Measurements from ENCODE around the gene GNLY. TPM values are rescaled to one million over a fixed set of nuclear protein-coding genes. Genes with fewer than 3 reads are reported as not detected.

The GNLY gene
- total RNA-seq, 1 donor from 2014 or later = not detected

GRCh38 chr2:85714841-85715240 lies 20.7 kb downstream of the GNLY start:
- no peak overlapping the region for H3K27ac Mint-ChIP-seq (ENCODE audit: unreplicated experiment)

DNA sequence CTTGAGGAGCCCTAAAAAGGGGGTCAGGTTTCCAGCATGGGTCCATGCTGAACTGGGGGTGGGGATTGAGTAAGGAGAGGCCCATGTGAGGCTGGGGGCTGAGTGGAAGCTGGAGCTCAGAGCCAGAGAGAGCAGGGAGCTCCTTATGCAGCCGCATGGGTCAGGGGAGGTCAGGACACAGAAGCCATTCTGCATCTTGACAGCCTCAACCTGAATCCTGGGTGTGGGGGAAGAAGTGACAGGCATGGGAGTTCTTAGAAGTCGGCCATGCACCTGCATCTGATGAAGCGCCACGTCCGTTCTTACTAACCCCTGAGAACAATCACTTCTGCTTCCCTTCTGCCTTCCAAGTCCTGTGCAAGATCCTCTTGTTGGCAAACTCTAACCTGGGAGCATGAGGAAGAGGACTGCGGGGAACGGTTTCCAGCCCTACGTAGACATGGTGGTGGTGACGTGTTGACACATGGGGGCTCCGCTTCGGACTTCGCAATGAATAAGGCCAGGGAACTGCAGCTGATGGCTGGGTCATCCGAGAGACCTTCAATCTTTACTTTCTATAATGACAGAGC lies 22.3 kb downstream of the GNLY start:
- DNase-seq (ENCODE audit: low read depth) (no peak), FAIRE-seq (no peak)
- no peak overlapping the region for H3K4me3 ChIP-seq (ENCODE audit: insufficient read depth, low read depth, low read length)
- Mint-ChIP-seq H3K4me3 (ENCODE audit: unreplicated experiment) (no peak overlapping the region), H3K27ac (ENCODE audit: unreplicated experiment) (no peak overlapping the region), H3K4me1 (ENCODE audit: low read depth, unreplicated experiment) (no peaks in the 10 kb centered on the region), H3K27me3 (ENCODE audit: low read depth, unreplicated experiment) (peaks cover 51% of the 10 kb centered on the region), H3K36me3 (ENCODE audit: low read depth, unreplicated experiment) (peaks cover 5% of the 10 kb centered on the region), H3K9me3 (ENCODE audit: unreplicated experiment) (peaks cover 9% of the 10 kb centered on the region)
- no peak for TF ChIP-seq CTCF (IDR thresholded peaks at IDR 0.05; ENCODE audit: insufficient read depth, low read depth, low read length)
- TF ChIP-seq EZH2 (IDR thresholded peaks at IDR 0.05; ENCODE audit: insufficient read depth, low read length) = no peak
- no peaks in the 10 kb centered on the region for H4K20me1 ChIP-seq (ENCODE audit: insufficient read depth, low read length)
- H3K36me3 ChIP-seq (ENCODE audit: insufficient read depth, low read length) = no peaks in the 10 kb centered on the region
- H3K4me2 ChIP-seq (ENCODE audit: low read length) = no peak overlapping the region
- no peak overlapping the region for H3K9ac ChIP-seq (ENCODE audit: low read length)
- H2AFZ ChIP-seq (ENCODE audit: low read depth, low read length) = no peak overlapping the region
- peaks cover 8% of the 10 kb centered on the region for H3K27me3 ChIP-seq (ENCODE audit: insufficient read depth, low read length)
- H3K79me2 ChIP-seq (ENCODE audit: insufficient read depth, low read length) = no peaks in the 10 kb centered on the region
- no peaks in the 10 kb centered on the region for H3K9me3 ChIP-seq (ENCODE audit: insufficient read depth, low read depth, low read length)
- no peak overlapping the region for H3K27ac ChIP-seq (ENCODE audit: low read depth, low read length)
- peaks cover 4% of the 10 kb centered on the region for H3K4me1 ChIP-seq (ENCODE audit: insufficient read depth, low read length)

More at GRCh38 chr2:85714841-85715240, 20.7 kb downstream of the GNLY start:
- Histone ChIP-seq H3K4me2 (ENCODE audit: low read length) (no peak overlapping the region), H3K36me3 (ENCODE audit: insufficient read depth, low read length) (no peaks in the 10 kb centered on the region), H2AFZ (ENCODE audit: low read depth, low read length) (no peak overlapping the region), H3K79me2 (ENCODE audit: insufficient read depth, low read length) (no peaks in the 10 kb centered on the region), H3K27ac (ENCODE audit: low read depth, low read length) (no peak overlapping the region), H3K4me3 (ENCODE audit: insufficient read depth, low read depth, low read length) (no peak overlapping the region), H3K9ac (ENCODE audit: low read length) (no peak overlapping the region), H3K4me1 (ENCODE audit: insufficient read depth, low read length) (peaks cover 4% of the 10 kb centered on the region), H3K27me3 (ENCODE audit: insufficient read depth, low read length) (peaks cover 8% of the 10 kb centered on the region), H3K9me3 (ENCODE audit: insufficient read depth, low read depth, low read length) (no peaks in the 10 kb centered on the region), H4K20me1 (ENCODE audit: insufficient read depth, low read length) (no peaks in the 10 kb centered on the region)
- no peak for DNase-seq (ENCODE audit: low read depth)
- no peak for FAIRE-seq
- Mint-ChIP-seq H3K36me3 (ENCODE audit: low read depth, unreplicated experiment) (peaks cover 5% of the 10 kb centered on the region), H3K4me3 (ENCODE audit: unreplicated experiment) (no peak overlapping the region), H3K27me3 (ENCODE audit: low read depth, unreplicated experiment) (peaks cover 44% of the 10 kb centered on the region), H3K9me3 (ENCODE audit: unreplicated experiment) (no peaks in the 10 kb centered on the region), H3K4me1 (ENCODE audit: low read depth, unreplicated experiment) (peaks cover 7% of the 10 kb centered on the region)
- TF ChIP-seq CTCF (IDR thresholded peaks at IDR 0.05; ENCODE audit: insufficient read depth, low read depth, low read length) (no peak), EZH2 (IDR thresholded peaks at IDR 0.05; ENCODE audit: insufficient read depth, low read length) (no peak)

DNA sequence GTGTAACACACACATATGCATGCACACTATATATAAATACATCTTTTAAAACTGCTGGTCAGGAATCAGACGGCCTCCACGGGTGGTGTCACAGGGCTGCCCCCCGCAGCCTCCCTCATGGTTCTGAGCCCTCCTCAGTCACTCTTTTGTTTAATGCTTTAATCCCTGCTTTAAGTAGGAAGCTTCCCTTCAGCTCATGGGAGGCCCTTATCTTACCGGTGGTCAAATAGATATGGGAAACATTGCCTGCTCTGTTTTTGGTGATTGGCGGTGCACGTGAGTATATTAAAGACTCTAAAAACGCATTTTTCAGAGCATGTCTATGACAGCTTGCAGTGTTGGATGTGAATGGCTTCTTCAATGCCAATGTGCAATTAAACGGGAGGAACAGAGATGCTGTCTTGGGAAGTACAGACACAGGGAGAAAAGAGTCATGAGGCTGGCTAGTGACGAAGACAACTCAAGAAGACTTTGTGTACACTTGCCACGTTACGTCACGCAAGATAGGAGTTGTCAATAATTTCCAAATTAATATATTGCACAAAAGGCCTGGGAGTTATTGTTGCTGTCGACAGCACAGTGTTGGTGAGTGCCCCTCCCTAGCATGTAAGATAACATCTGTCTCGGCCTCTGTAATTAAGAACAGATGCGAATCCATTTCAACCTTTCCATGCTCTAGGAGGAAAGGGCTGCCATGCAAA lies 23.3 kb downstream of the GNLY start:
- Histone ChIP-seq H3K36me3 (ENCODE audit: insufficient read depth, low read length) (no peaks in the 10 kb centered on the region), H3K4me1 (ENCODE audit: insufficient read depth, low read length) (peaks cover 4% of the 10 kb centered on the region), H3K9ac (ENCODE audit: low read length) (no peak overlapping the region), H2AFZ (ENCODE audit: low read depth, low read length) (no peak overlapping the region), H3K4me3 (ENCODE audit: insufficient read depth, low read depth, low read length) (no peak overlapping the region), H3K4me2 (ENCODE audit: low read length) (no peak overlapping the region), H3K79me2 (ENCODE audit: insufficient read depth, low read length) (no peaks in the 10 kb centered on the region), H4K20me1 (ENCODE audit: insufficient read depth, low read length) (no peaks in the 10 kb centered on the region), H3K27me3 (ENCODE audit: insufficient read depth, low read length) (peaks cover 8% of the 10 kb centered on the region), H3K27ac (ENCODE audit: low read depth, low read length) (no peak overlapping the region), H3K9me3 (ENCODE audit: insufficient read depth, low read depth, low read length) (no peaks in the 10 kb centered on the region)
- Mint-ChIP-seq H3K36me3 (ENCODE audit: low read depth, unreplicated experiment) (peaks cover 5% of the 10 kb centered on the region), H3K4me3 (ENCODE audit: unreplicated experiment) (no peak overlapping the region), H3K4me1 (ENCODE audit: low read depth, unreplicated experiment) (no peaks in the 10 kb centered on the region), H3K9me3 (ENCODE audit: unreplicated experiment) (peaks cover 12% of the 10 kb centered on the region), H3K27me3 (ENCODE audit: low read depth, unreplicated experiment) (peaks cover 49% of the 10 kb centered on the region), H3K27ac (ENCODE audit: unreplicated experiment) (no peak overlapping the region)
- DNase-seq (ENCODE audit: low read depth) (peak; percentile 31), FAIRE-seq (no peak)
- TF ChIP-seq EZH2 (IDR thresholded peaks at IDR 0.05; ENCODE audit: insufficient read depth, low read length) = no peak
- TF ChIP-seq CTCF (IDR thresholded peaks at IDR 0.05; ENCODE audit: insufficient read depth, low read depth, low read length) = no peak

Data from astrocyte (in vitro differentiated cells and primary cell).